Caco-2 (cell line): ENCODE measurements around the gene GJB1. TPM values are rescaled to one million over a fixed set of nuclear protein-coding genes. Genes with fewer than 3 reads are reported as not detected.

Source experiments
- Bru-seq: library from RNA; stranded (reverse); fragments of 400-500 nt; gene quantifications from one replicate; lab custom pipeline; 2021; lab: Mats Ljungman, UMichigan
- BruChase-seq, 2 experiments: library from RNA; stranded (reverse); fragments of 400-500 nt; gene quantifications; one replicate each; lab custom pipeline; 2021; lab: Mats Ljungman, UMichigan
- BruUV-seq: library from RNA; stranded (reverse); fragments of 400-500 nt; replicated peaks from 2 replicates; lab custom pipeline; 2021; lab: Mats Ljungman, UMichigan
- CTCF ChIA-PET: fragments of 300-600 bp; sonication (Branson Sonifier 250); formaldehyde crosslinking; loops from one replicate; lab custom pipeline; 2022; ENCODE audit warnings: antibody characterized with exemption; lab: Charles Lee
- POLR2A ChIA-PET: fragments of 300-600 bp; sonication (Branson Sonifier 250); formaldehyde crosslinking; loops from one replicate; lab custom pipeline; 2022; ENCODE audit warnings: antibody characterized with exemption; lab: Charles Lee
- DNase-seq, 2 experiments: peaks; one replicate each; pipeline versions ENCODE4 v3.0.0 to v3.0.0-alpha.2; 2020 to 2022
- H3K27me3 ChIP-seq: replicated peaks from 2 replicates; pipeline ENCODE4 v1.6.0; 2011; ENCODE audit warnings: low read length; ENCODE audit not compliant: control insufficient read depth, insufficient read depth
- H3K36me3 ChIP-seq: 2 replicates; pipeline ENCODE4 v1.5.1; 2011; ENCODE audit warnings: low read length; ENCODE audit not compliant: control insufficient read depth, insufficient read depth
- H3K4me1 ChIP-seq: fragments of 250-450 bp; sonication (Bioruptor Pico); 2 replicates; pipeline ENCODE4 v1.5.1; 2020; ENCODE audit warnings: mild to moderate bottlenecking
- H3K4me3 ChIP-seq: 2 replicates; pipeline ENCODE4 v1.5.1; 2011; ENCODE audit warnings: low read depth, mild to moderate bottlenecking, control low read depth, low read length
- H3K9me3 ChIP-seq: fragments of 250-450 bp; sonication (Bioruptor Pico); 2 replicates; pipeline ENCODE4 v1.5.1; 2020; ENCODE audit warnings: mild to moderate bottlenecking, moderate library complexity
- H3K27ac Mint-ChIP-seq: one replicate; pipeline ENCODE4 v1.8.0; 2022; ENCODE audit warnings: mixed read lengths; ENCODE audit not compliant: unreplicated experiment
- H3K27me3 Mint-ChIP-seq: one replicate; pipeline ENCODE4 v1.8.0; 2022; ENCODE audit warnings: mixed read lengths; ENCODE audit not compliant: insufficient read depth, unreplicated experiment
- H3K36me3 Mint-ChIP-seq: one replicate; pipeline ENCODE4 v1.8.0; 2022; ENCODE audit warnings: mild to moderate bottlenecking, mixed read lengths; ENCODE audit not compliant: insufficient read depth, unreplicated experiment
- H3K4me1 Mint-ChIP-seq: one replicate; pipeline ENCODE4 v1.8.0; 2022; ENCODE audit warnings: low read depth, mixed read lengths; ENCODE audit not compliant: unreplicated experiment
- H3K4me3 Mint-ChIP-seq: one replicate; pipeline ENCODE4 v1.8.0; 2022; ENCODE audit warnings: mild to moderate bottlenecking, moderate library complexity, mixed read lengths; ENCODE audit not compliant: unreplicated experiment
- H3K9me3 Mint-ChIP-seq: one replicate; pipeline ENCODE4 v1.8.0; 2022; ENCODE audit warnings: mixed read lengths; ENCODE audit not compliant: unreplicated experiment
- intact Hi-C: fragments of 100-400 bp; cut with micrococcal nuclease; formaldehyde crosslinking; loops from one replicate; pipeline ENCODE4 v1.10.0; 2022; ENCODE audit not compliant: unreplicated experiment
- long read RNA-seq: library from polyadenylated mRNA; stranded (forward); transcript quantifications from one replicate; pipeline ENCODE4 v2.0.0, GENCODE V29; 2022
- total RNA-seq: library from RNA; stranded (reverse); gene quantifications from 2 replicates; pipeline ENCODE4 v1.2.3, GENCODE V29; 2022
- TF ChIP-seq, protein P1 (sequence below), 2 experiments: fragments of 200-600 bp in 1 of 2; IDR thresholded peaks; 1 replicate in 1 of 2; 2 replicates in 1 of 2; pipeline versions ENCODE4 v1.5.1 to v1.8.0; 2011 to 2022; ENCODE audit warnings: antibody characterized with exemption in 1 of 2, control low read depth in 1 of 2, inconsistent platforms in 1 of 2, low read depth in 1 of 2, low read length in 1 of 2, mild to moderate bottlenecking in 1 of 2, moderate library complexity in 1 of 2; ENCODE audit not compliant: insufficient read depth in 1 of 2, severe bottlenecking in 1 of 2, unreplicated experiment in 1 of 2

The GJB1 gene
- 35.7 and 37.6 TPM in 2 replicates for total RNA-seq
- percentile 55 among the genes with signal in this experiment for Bru-seq, nascent RNA
- BruChase-seq, experiment 1, labeled RNA remaining after a 2-hour chase: percentile 56 among the genes with signal in this experiment
- BruChase-seq, experiment 2, labeled RNA remaining after a 6-hour chase: percentile 71 among the genes with signal in this experiment
- long read RNA-seq, transcript GJB1-207 (2 exons, 1,603 nt): major isoform, 96 of 123 reads
- long read RNA-seq, partial matches to known transcripts: 23 of 123 reads
- long read RNA-seq, other reads (novel, unspliced or antisense): 1 of 123 reads

GRCh38 chrX:71222929-71223328, at the start of gene GJB1:
Gene GJB1 (plus strand): TSS chrX:71223224. CDS start chrX:71223708, 484 bp downstream.
- peaks cover 15% of the 10 kb centered on the region for H3K4me1 Mint-ChIP-seq
- Histone ChIP-seq H3K9me3 (no peaks in the 10 kb centered on the region), H3K36me3 (no peaks in the 10 kb centered on the region), H3K27me3 (no peaks in the 10 kb centered on the region), H3K4me3 (no peak within 1 kb of the TSS), H3K4me1 (peaks cover 25% of the 10 kb centered on the region)
- TF ChIP-seq, protein P1, sequence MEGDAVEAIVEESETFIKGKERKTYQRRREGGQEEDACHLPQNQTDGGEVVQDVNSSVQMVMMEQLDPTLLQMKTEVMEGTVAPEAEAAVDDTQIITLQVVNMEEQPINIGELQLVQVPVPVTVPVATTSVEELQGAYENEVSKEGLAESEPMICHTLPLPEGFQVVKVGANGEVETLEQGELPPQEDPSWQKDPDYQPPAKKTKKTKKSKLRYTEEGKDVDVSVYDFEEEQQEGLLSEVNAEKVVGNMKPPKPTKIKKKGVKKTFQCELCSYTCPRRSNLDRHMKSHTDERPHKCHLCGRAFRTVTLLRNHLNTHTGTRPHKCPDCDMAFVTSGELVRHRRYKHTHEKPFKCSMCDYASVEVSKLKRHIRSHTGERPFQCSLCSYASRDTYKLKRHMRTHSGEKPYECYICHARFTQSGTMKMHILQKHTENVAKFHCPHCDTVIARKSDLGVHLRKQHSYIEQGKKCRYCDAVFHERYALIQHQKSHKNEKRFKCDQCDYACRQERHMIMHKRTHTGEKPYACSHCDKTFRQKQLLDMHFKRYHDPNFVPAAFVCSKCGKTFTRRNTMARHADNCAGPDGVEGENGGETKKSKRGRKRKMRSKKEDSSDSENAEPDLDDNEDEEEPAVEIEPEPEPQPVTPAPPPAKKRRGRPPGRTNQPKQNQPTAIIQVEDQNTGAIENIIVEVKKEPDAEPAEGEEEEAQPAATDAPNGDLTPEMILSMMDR (IDR thresholded peaks at IDR 0.05; ENCODE audit: insufficient read depth in 1 of 2, low read depth in 1 of 2, low read length in 1 of 2, severe bottlenecking in 1 of 2, unreplicated experiment in 1 of 2): no peak
- no peak within 1 kb of the TSS for H3K27ac Mint-ChIP-seq
- H3K36me3 Mint-ChIP-seq: peaks cover 10% of the 10 kb centered on the region
- ChIA-PET CTCF (no interaction called here), POLR2A (interaction anchor here (0.6 to 1.0 kb wide), 2 partner anchors 41 to 60 kb away, joined by 3 to 7 read pairs; partner anchors contain the start of gene NONO)
- no peaks in the 10 kb centered on the region for H3K27me3 Mint-ChIP-seq
- intact Hi-C loops: no loop called here
- no peak for DNase-seq
- no peaks in the 10 kb centered on the region for H3K9me3 Mint-ChIP-seq
- no TSS peak for BruUV-seq
- H3K4me3 Mint-ChIP-seq: no peak within 1 kb of the TSS

DNA sequence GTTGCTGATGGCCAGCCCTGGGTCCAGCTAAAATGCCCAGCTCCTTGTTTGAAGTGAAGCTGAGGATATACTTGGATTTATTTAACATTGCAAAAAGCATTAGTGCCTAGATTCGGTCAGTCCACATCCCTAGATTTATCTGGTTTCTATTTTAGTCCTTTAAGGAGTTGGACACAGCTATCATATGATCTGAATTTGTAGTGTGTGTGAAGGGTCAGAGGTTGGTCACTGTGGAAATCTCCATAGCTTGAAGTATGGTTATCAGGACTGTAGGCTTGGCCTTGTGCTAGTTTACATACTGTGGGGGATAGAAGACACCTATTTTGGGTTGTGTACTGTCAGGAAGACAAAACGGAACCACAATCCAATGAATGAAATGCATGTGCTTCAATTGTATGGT, 49.6 kb upstream of the GJB1 start:
- Histone ChIP-seq H3K9me3 (no peaks in the 10 kb centered on the region), H3K4me1 (peaks cover 14% of the 10 kb centered on the region; the same call in 1 of the 2 replicates), H3K36me3 (no peaks in the 10 kb centered on the region), H3K4me3 (no peak overlapping the region), H3K27me3 (no peaks in the 10 kb centered on the region)
- Mint-ChIP-seq H3K9me3 (no peaks in the 10 kb centered on the region), H3K27me3 (no peaks in the 10 kb centered on the region), H3K4me3 (no peak overlapping the region), H3K4me1 (peaks cover 20% of the 10 kb centered on the region), H3K36me3 (no peaks in the 10 kb centered on the region), H3K27ac (no peak overlapping the region)
- POLR2A ChIA-PET: interaction anchor here (0.5 kb wide), 1 partner anchor 9 kb away, joined by 3 read pairs; no protein-coding TSS in a partner anchor
- CTCF ChIA-PET: no interaction called here
- BruUV-seq: no TSS peak
- intact Hi-C loops: no loop called here
- TF ChIP-seq, protein P1 (IDR thresholded peaks at IDR 0.05; ENCODE audit: insufficient read depth in 1 of 2, low read depth in 1 of 2, low read length in 1 of 2, severe bottlenecking in 1 of 2, unreplicated experiment in 1 of 2): no peak
- no peak for DNase-seq

GRCh38 chrX:71174795-71175194, 48.2 kb upstream of the GJB1 start:
- Mint-ChIP-seq H3K27me3 (no peaks in the 10 kb centered on the region), H3K4me1 (peaks cover 20% of the 10 kb centered on the region), H3K27ac (no peak overlapping the region), H3K4me3 (no peak overlapping the region), H3K36me3 (no peaks in the 10 kb centered on the region), H3K9me3 (no peaks in the 10 kb centered on the region)
- TF ChIP-seq, protein P1 (IDR thresholded peaks at IDR 0.05; ENCODE audit: insufficient read depth in 1 of 2, low read depth in 1 of 2, low read length in 1 of 2, severe bottlenecking in 1 of 2, unreplicated experiment in 1 of 2): no peak
- H3K27me3 ChIP-seq: no peaks in the 10 kb centered on the region
- intact Hi-C loops: loop anchor here (5.0 kb wide), 2 partner anchors 47 to 107 kb away; partner anchors contain the start of gene SNX12
- H3K9me3 ChIP-seq: no peaks in the 10 kb centered on the region
- no peak overlapping the region for H3K4me3 ChIP-seq
- H3K36me3 ChIP-seq: no peaks in the 10 kb centered on the region
- no peak for DNase-seq
- CTCF ChIA-PET: no interaction called here
- H3K4me1 ChIP-seq: peaks cover 14% of the 10 kb centered on the region; the same call in 1 of the 2 replicates
- no TSS peak for BruUV-seq
- POLR2A ChIA-PET: no interaction called here
